Measurements from ENCODE around the gene NYAP2.
A peak's percentile ranks its signal among the peaks of the same experiment; 100 is the strongest.

The NYAP2 gene

DNA sequence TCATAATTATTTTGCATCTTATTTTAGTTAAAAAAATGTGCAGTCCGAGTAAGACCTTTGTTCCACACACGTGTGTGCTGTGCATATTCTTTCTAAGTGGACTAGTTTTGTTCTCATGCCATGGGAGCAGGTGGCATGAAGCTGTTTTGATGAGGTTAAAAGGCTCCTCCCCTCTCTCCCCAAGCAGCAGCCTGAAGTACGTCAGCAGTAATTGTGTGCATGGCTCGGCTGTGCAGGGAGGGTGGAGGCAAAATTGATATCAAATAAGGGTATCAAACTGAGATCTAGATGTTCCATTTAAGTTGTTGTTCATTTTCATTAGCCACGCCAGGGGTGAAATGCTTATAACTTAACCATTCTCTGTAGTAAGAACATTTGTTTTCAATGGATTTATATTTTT lies at the start of gene NYAP2:
TSS of gene NYAP2 (plus strand) at position 207 of the 400 bp plus-strand sequence. CDS start 9,171 bp downstream, outside the sequence.
- peak; percentile 94 for DNase-seq

- DNase-seq, result no peak
Measured at GRCh38 chr2:225353579-225354085, 45.9 kb upstream of the NYAP2 start.

- DNase-seq, result no peak
Measured at GRCh38 chr2:225354281-225354774, 45.2 kb upstream of the NYAP2 start.

GRCh38 chr2:225355788-225356187 lies 43.7 kb upstream of the NYAP2 start:
- no peak for DNase-seq

DNA sequence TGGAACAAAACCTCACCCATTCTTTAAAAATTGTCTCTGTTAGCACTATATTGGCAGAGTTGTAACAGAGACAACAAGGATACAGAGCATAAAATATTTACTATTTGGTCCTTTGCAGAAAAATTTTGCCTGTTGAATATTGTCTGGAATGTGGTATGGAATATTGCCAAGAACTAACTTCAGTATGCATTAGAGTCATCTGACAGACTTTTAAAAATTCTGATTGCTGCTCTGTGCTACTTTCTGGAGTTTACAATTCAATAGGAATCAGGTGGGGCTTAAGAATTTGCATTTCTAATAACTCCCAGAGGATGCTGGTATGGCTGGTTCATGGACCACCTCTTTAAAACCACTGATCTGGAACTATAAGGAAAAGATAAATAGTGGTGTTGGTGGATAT lies 32.8 kb upstream of the NYAP2 start:
- DNase-seq, result no peak

DNA sequence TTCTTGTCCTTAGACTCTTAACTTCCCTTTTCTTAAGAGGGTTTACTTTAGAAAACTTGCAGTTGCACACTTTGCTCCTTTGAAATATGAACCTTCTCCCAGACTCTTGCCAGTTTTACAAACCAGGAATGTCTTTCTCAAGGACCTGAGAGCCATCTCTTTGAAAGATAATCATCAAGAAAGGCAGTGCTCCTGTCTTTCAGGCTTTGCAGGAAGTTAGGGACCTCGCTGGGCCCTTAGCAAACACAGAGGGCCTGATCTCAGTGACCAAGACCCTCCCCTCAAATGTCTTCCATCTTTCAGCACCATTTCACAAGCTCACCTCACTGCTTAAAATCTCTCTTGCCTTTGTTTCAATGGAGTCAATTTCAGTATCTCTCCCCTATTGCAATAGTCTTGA lies 32.0 kb upstream of the NYAP2 start:
- DNase-seq, result no peak

- DNase-seq, result no peak
Measured at GRCh38 chr2:225378984-225379383, 20.5 kb upstream of the NYAP2 start.

DNA sequence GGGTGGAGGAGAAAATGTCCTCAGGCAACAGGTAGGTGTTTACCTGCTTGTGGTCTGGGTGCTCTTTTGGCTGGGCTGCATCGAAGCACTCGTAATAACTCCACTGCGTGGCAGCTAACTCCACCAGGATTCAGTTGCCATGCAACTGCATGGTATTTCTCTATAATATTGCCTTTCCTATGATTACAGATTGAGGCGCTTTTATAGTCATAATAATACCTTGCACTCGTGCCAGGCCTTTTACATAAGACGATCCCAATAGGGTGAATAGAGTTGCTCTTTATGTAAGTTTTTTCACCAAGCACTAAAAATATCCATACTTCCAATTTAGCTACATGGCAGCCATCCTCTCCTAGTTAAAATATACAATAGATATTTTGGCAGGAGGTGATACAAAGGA lies 19.7 kb upstream of the NYAP2 start:
- no peak for DNase-seq

DNA sequence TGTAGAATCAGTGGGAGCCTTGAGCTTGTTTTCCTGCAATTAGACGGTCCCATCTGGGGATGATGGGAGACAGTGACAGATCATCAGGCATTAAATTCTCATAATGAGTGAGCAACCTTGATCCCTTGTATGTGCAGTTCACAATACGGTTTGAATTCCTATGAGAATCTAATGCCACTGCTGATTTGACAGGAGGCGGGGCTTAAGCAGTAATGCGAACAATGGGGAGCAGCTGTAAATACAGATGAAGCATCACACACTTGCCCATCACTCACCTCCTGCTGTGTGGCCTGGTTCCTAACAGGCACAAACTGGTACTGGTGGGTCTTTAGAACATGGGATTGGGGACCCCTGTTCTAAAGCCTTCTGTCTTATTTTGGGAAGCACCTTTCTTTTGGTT lies 17.9 kb upstream of the NYAP2 start:
- no peak for DNase-seq

GRCh38 chr2:225398372-225398771 lies 1.1 kb upstream of the NYAP2 start:
- peak; percentile 80 for DNase-seq

DNA sequence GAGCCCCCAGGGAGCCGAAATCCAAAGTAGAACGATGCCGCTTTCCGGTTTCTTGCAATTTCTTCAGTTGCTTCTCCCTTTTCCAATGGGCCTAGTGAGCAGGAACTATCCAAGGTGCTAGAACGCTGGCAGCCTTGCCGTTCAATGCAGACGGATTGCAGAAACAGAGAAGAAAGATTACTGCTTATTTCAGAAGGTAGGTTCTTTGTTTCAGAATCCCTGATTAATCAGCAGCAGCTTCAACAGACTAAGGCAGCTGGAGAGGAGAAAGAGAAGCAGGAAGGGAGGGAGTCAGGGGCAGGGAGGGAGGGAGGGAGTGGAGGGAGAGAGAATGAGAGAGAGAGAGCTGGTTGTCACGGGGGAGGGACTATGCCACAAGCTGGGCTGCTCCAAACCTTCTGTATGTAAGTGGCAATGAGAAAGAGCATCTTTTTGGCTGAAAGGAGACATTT lies 576 bp downstream of the NYAP2 start:
- peak; percentile 46 for DNase-seq

- DNase-seq, result no peak
Measured at GRCh38 chr2:225400546-225401400, 1.3 kb downstream of the NYAP2 start.

DNA sequence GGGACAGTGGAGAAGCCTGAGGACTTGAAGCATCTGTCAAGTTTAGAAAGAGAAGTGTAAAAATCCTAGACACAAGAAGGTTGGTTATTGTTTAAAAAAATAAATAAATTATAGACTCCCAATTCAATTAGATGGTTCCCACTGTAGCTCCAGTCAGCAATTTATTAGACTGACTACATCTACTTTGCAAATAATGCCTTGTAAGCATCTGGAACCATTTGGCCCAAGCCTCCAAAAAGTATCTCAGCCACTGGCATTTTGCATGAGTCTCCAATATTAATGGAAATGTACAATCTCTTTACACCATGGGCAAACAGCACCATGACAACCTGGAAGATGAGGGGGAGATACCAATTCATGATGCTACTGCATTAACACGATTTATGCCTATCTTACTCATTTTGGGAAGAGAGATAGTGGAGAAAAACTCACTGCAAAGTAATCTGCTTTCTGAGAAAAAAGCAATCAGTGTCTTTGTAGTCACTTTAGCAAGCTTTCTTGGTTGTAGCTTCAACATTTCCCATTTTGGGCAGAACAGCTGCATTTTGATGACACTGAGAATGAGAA lies 2.8 kb downstream of the NYAP2 start:
- DNase-seq, result no peak

DNA sequence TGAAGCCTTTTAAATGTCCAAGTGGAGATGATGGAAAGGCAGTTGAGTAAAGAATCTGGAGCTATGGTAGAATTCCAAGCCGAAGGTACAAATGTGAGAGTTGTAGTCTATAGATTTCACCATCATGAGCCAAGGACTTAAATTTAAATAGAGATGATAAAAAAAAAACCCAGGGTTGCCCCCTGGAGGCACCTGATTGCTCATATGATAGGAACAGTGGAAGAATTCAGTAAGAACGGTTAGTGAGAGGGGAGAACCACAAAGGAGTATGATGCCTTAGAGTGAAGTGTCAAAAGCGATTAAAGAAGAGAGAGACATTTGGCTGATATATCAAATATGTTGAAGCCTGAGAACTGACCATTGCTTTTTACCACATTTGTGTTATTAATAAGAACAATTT lies 11.9 kb downstream of the NYAP2 start:
- no peak for DNase-seq

DNA sequence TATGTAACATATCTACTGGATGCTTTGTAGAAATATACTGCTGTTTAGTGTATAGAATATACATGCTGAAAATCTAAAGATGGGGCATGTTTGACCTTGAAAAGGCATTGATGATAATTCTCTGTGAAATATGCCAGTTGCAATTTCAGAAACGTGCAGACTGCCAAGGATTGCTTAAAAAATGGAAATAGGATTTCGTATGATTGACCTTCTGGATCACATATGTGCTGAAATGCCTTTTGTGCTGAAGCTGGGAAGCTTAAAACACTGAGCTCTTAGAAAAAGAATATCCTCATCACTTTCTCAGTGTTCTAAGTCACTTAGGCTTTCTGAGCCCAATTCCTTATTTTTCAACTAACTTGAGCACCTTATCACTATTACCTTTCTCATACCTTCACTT lies 14.3 kb downstream of the NYAP2 start:
- no peak for DNase-seq

- DNase-seq, result no peak
Measured at GRCh38 chr2:225414902-225415301, 15.4 kb downstream of the NYAP2 start.

DNA sequence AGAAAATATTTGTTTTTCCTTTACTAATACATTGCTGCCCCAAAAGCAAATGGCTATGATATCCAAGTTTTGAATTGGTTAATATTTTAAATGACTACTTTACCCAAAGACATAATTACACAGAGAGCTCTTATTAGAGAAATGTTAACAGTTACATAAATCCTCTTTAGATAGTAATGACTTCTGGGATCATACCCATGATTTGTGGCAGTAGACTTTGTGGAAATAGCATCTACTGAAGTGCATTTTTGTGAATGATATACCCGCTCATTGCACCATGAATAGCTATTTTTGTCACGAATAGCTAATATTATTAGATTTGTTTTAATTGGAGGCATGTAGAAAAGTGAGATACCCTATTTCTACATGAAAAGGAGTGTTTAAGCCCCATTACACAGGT lies 15.8 kb downstream of the NYAP2 start:
- DNase-seq, result no peak

- no peak for DNase-seq
Measured at GRCh38 chr2:225415792-225416191, 16.3 kb downstream of the NYAP2 start.

DNA sequence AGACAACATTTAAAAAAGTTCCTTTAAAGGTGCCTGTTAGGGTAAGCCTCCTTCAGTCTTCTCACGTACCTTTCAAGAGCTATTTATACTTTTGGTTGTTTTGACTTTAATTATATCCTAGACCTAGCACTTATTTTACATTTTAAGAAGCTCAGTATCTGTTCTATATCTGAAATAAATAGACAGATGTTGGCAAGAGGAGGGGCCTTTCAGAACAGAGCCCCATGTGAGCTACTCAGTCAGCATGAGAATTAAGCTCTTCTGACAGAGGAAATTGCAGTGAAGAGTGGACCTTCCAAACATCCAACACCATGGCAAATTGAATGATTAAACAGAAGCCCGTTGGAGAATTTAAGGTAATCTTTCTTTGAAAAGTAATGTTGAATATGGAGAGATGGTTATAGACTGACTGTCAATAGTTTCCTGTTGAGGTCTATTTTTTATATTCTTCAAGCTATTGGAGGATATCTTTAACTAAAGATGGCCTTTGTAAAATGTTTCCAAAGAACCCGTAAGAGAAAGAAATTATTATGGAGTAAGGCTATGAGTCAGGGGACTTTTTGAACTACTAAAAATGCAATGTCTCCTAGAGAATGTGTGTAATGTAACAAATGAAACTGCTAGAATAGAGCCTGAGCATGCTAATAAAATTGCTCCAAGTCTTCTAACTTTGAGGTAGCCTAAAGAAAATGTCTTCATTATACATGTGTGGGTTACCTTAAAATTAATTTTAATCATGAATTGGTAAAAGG lies 17.3 kb downstream of the NYAP2 start:
- DNase-seq, result no peak

DNA sequence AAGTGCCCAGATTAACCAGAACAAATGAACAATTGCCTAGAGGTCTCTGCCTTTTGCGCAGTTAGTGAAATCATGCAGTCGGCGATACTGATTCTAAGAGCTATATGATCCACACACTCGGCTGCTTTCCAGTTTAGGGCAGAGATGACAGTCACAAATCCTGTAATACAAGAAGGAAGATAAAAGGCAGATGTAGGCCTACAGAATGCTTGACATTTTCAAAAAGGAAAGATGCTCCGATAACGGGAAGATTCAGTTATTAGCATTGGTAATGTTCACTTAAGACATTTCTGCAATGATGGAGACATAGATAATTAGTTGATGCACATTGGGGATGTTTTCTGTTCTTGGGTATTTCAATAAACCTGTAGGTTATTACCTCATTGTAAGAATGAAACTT lies 19.5 kb downstream of the NYAP2 start:
- no peak for DNase-seq

DNA sequence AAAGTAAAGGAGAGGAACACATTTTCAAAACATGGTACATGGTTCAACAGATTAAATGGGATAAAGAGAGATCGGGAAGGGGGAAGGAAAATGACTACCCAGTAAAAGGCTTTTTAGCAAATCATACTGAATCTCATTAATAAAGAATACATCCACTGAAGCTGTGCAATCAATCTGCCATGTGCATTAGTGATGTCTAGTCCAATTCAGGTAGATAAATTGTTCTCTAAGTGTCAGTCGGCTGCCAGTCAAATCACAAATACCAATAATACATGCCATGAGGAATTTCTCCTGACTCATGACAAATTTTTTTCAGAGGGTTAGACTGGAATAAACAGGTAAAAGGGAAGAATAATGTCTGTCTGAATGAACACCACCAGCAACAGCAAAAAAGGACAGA lies 22.6 kb downstream of the NYAP2 start:
- no peak for DNase-seq

DNA sequence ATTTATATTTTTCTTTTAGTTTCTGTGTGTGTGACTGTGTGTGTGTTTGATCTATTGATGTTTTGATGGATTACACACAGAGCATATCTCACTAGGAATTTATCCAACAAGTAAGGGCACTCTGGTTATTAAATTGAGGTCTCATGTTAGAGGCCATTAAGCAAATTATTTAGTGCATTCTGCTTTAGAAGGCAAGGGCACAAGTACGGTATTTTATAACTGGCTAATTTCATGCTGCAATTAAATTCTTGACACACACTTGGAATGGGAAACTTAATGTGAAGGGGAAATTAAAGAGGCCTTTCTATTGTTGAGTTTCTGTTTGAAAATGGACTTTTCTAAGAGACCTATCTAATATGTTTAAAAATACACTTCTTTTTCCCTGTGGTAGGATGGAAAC lies 25.8 kb downstream of the NYAP2 start:
- DNase-seq, result no peak

DNA sequence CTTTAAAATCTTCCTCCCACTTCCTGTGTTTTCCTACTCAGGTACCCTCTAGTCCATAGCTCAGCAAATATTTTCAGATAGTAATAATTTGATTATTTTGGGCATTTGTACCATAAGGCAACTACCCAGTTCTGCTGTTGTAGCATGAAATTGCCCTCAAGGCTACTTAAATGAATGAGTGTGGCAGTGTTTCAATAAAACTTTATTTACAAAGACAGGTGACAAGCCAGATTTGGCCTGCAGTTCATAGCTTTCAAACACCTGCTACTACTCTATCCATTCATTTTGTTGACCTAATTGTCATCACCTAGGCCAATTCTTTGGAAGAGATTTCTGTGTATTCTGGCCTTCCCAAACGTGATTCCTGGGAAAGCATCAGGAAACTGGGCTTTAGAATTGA lies 28.9 kb downstream of the NYAP2 start:
- DNase-seq, result no peak

All from NCI-H510A treated with DMSO at 0.1 percent for 48 hours (cell line).